OCI-LY1 (cell line): Measurements from ENCODE around the gene EIF4EBP3.

Experiments used
- H2AFZ ChIP-seq: fragments of 200-600 bp; sonication (generic), shearing (Covaris generic); 2 replicates; pipeline ENCODE4 v1.6.0; 2014; ENCODE audit warnings: antibody characterized with exemption, mild to moderate bottlenecking, low read length
- H3F3A ChIP-seq: fragments of 200-600 bp; sonication (generic), shearing (Covaris generic); 2 replicates; pipeline ENCODE4 v1.6.0; 2014; ENCODE audit warnings: mild to moderate bottlenecking, antibody characterized with exemption, low read length, moderate library complexity; ENCODE audit not compliant: insufficient read depth
- H3K27ac ChIP-seq: fragments of 200-600 bp; sonication (generic); 2 replicates; pipeline ENCODE4 v1.5.1; 2014; ENCODE audit warnings: low read length, mixed run types, mild to moderate bottlenecking, low read depth; ENCODE audit not compliant: poor library complexity, severe bottlenecking
- H3K27me3 ChIP-seq: fragments of 200-600 bp; sonication (generic); 2 replicates; pipeline ENCODE4 v1.6.0; 2014; ENCODE audit warnings: antibody characterized with exemption, mild to moderate bottlenecking, low read length, moderate library complexity; ENCODE audit not compliant: insufficient read depth
- H3K36me3 ChIP-seq: fragments of 200-600 bp; sonication (generic); 2 replicates; pipeline ENCODE4 v1.6.1; 2014; ENCODE audit warnings: mild to moderate bottlenecking, antibody characterized with exemption, low read length, moderate library complexity, mixed read lengths; ENCODE audit not compliant: insufficient read depth
- H3K4me1 ChIP-seq: fragments of 200-600 bp; sonication (generic); 2 replicates; pipeline ENCODE4 v1.5.1; 2014; ENCODE audit warnings: mild to moderate bottlenecking, low read length, moderate library complexity; ENCODE audit not compliant: insufficient read depth, severe bottlenecking
- H3K4me2 ChIP-seq: fragments of 200-600 bp; sonication (generic), shearing (Covaris generic); 2 replicates; pipeline ENCODE4 v1.6.1; 2014; ENCODE audit warnings: low read length
- H3K4me3 ChIP-seq: fragments of 200-600 bp; sonication (generic); 2 replicates; pipeline ENCODE4 v1.5.1; 2014; ENCODE audit warnings: low read length, low read depth, mild to moderate bottlenecking, mixed read lengths; ENCODE audit not compliant: poor library complexity, severe bottlenecking
- H3K79me2 ChIP-seq: fragments of 200-600 bp; shearing (Covaris generic); 2 replicates; pipeline ENCODE4 v1.6.1; 2016; ENCODE audit warnings: mixed run types, low read length, mixed read lengths; ENCODE audit not compliant: insufficient read depth
- H3K9ac ChIP-seq: fragments of 200-600 bp; sonication (generic), shearing (Covaris generic); 2 replicates; pipeline ENCODE4 v1.6.1; 2014; ENCODE audit warnings: mild to moderate bottlenecking, low read length, mixed read lengths
- H3K9me2 ChIP-seq: fragments of 200-600 bp; sonication (generic), shearing (Covaris generic); 2 replicates; pipeline ENCODE4 v1.6.1; 2014; ENCODE audit warnings: low read depth, mild to moderate bottlenecking, low read length, mixed read lengths
- H3K9me3 ChIP-seq: fragments of 200-600 bp; shearing (Covaris generic); 2 replicates; pipeline ENCODE4 v1.6.1; 2014; ENCODE audit warnings: low read length, mixed read lengths
- H4K20me1 ChIP-seq: fragments of 200-600 bp; sonication (generic), shearing (Covaris generic); 2 replicates; pipeline ENCODE4 v1.6.0; 2016; ENCODE audit warnings: mild to moderate bottlenecking, low read length; ENCODE audit not compliant: insufficient read depth
- CTCF ChIP-seq: fragments of 200-600 bp; sonication (generic), shearing (Covaris generic); IDR thresholded peaks from 2 replicates; pipeline ENCODE4 v1.5.1; 2017; ENCODE audit warnings: mild to moderate bottlenecking, antibody characterized with exemption, low read length, moderate library complexity, mixed read lengths
- EZH2 ChIP-seq: fragments of 200-600 bp; sonication (generic), shearing (Covaris generic); IDR thresholded peaks from 2 replicates; pipeline ENCODE4 v1.8.0; 2017; ENCODE audit warnings: borderline replicate concordance, mixed run types, mild to moderate bottlenecking, antibody characterized with exemption, low read length, moderate library complexity, mixed read lengths

The EIF4EBP3 gene

GRCh38 chr5:140566665-140567064, 19.2 kb downstream of the EIF4EBP3 start:
- H3K9ac ChIP-seq = no peak overlapping the region
- H3K4me2 ChIP-seq = no peak overlapping the region
- no peaks in the 10 kb centered on the region for H3K9me2 ChIP-seq
- H3K79me2 ChIP-seq = no peaks in the 10 kb centered on the region
- no peaks in the 10 kb centered on the region for H3K9me3 ChIP-seq
- peaks cover 33% of the 10 kb centered on the region for H3K36me3 ChIP-seq
- H2AFZ ChIP-seq = no peak overlapping the region
- TF ChIP-seq CTCF (no peak), EZH2 (no peak)
- no peak overlapping the region for H3K4me3 ChIP-seq
- no peaks in the 10 kb centered on the region for H4K20me1 ChIP-seq
- H3K4me1 ChIP-seq = peaks cover 33% of the 10 kb centered on the region
- H3F3A ChIP-seq = no peaks in the 10 kb centered on the region
- no peaks in the 10 kb centered on the region for H3K27me3 ChIP-seq
- no peak overlapping the region for H3K27ac ChIP-seq

DNA sequence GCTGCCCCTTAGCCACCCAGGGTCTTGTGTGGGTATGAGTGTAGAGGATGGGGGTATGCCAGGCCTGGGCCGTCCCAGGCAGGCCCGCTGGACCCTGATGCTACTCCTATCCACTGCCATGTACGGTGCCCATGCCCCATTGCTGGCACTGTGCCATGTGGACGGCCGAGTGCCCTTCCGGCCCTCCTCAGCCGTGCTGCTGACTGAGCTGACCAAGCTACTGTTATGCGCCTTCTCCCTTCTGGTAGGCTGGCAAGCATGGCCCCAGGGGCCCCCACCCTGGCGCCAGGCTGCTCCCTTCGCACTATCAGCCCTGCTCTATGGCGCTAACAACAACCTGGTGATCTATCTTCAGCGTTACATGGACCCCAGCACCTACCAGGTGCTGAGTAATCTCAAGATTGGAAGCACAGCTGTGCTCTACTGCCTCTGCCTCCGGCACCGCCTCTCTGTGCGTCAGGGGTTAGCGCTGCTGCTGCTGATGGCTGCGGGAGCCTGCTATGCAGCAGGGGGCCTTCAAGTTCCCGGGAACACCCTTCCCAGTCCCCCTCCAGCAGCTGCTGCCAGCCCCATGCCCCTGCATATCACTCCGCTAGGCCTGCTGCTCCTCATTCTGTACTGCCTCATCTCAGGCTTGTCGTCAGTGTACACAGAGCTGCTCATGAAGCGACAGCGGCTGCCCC, 19.8 kb downstream of the EIF4EBP3 start:
- no peak overlapping the region for H3K9ac ChIP-seq
- H3K4me2 ChIP-seq = no peak overlapping the region
- no peaks in the 10 kb centered on the region for H4K20me1 ChIP-seq
- H3K9me2 ChIP-seq = no peaks in the 10 kb centered on the region
- H3K27me3 ChIP-seq = no peaks in the 10 kb centered on the region
- no peaks in the 10 kb centered on the region for H3F3A ChIP-seq
- no peak overlapping the region for H3K27ac ChIP-seq
- TF ChIP-seq CTCF = no peak
- no peak for TF ChIP-seq EZH2
- H2AFZ ChIP-seq = no peak overlapping the region
- no peak overlapping the region for H3K4me3 ChIP-seq
- H3K9me3 ChIP-seq = no peaks in the 10 kb centered on the region
- peaks cover 33% of the 10 kb centered on the region for H3K4me1 ChIP-seq
- no peaks in the 10 kb centered on the region for H3K79me2 ChIP-seq
- peaks cover 33% of the 10 kb centered on the region for H3K36me3 ChIP-seq

DNA sequence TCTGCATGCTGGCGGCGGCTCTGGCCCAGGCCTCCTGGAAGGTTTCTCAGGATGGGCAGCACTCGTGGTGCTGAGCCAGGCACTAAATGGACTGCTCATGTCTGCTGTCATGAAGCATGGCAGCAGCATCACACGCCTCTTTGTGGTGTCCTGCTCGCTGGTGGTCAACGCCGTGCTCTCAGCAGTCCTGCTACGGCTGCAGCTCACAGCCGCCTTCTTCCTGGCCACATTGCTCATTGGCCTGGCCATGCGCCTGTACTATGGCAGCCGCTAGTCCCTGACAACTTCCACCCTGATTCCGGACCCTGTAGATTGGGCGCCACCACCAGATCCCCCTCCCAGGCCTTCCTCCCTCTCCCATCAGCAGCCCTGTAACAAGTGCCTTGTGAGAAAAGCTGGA, 20.4 kb downstream of the EIF4EBP3 start:
- TF ChIP-seq EZH2 = no peak
- no peak for TF ChIP-seq CTCF
- Histone ChIP-seq H3K9ac (no peak overlapping the region), H3K79me2 (no peaks in the 10 kb centered on the region)

More for the DNA sequence above, 20.4 kb downstream of the EIF4EBP3 start:
- Histone ChIP-seq H3K4me3 (no peak overlapping the region), H3K9me2 (no peaks in the 10 kb centered on the region), H3K9me3 (no peaks in the 10 kb centered on the region), H3K4me2 (no peak overlapping the region), H4K20me1 (no peaks in the 10 kb centered on the region), H3F3A (no peaks in the 10 kb centered on the region), H2AFZ (no peak overlapping the region), H3K27me3 (no peaks in the 10 kb centered on the region), H3K4me1 (peaks cover 33% of the 10 kb centered on the region), H3K27ac (no peak overlapping the region), H3K36me3 (peaks cover 33% of the 10 kb centered on the region)
